H9 (cell line): ENCODE results near the gene CADM1. TPM values are rescaled to one million over a fixed set of nuclear protein-coding genes. Genes with fewer than 3 reads are reported as not detected.

ENCODE experiments used
- DNase-seq: peaks from one replicate; pipeline ENCODE4 v3.0.0-alpha.2; 2017
- H2AFZ ChIP-seq: one replicate; pipeline ENCODE4 v1.6.1; 2013; ENCODE audit warnings: mild to moderate bottlenecking, low read length, control low read depth, moderate library complexity
- H2AK5ac ChIP-seq: 2 replicates; pipeline ENCODE4 v1.6.1; 2013; ENCODE audit warnings: low read length, control low read depth, mixed read lengths; ENCODE audit not compliant: insufficient read length
- H2BK120ac ChIP-seq: one replicate; pipeline ENCODE4 v1.6.1; 2013; ENCODE audit warnings: low read depth, mild to moderate bottlenecking, low read length, control low read depth, inconsistent platforms; ENCODE audit not compliant: poor library complexity, severe bottlenecking
- H2BK12ac ChIP-seq: 2 replicates; pipeline ENCODE4 v1.6.1; 2013; ENCODE audit warnings: low read length, control low read depth, mixed read lengths, low read depth; ENCODE audit not compliant: insufficient read length
- H2BK15ac ChIP-seq: 2 replicates; pipeline ENCODE4 v1.6.1; 2013; ENCODE audit warnings: low read depth, low read length, control low read depth
- H2BK20ac ChIP-seq: one replicate; pipeline ENCODE4 v1.6.1; 2013; ENCODE audit warnings: low read depth, mild to moderate bottlenecking, low read length, control low read depth, inconsistent platforms; ENCODE audit not compliant: poor library complexity, severe bottlenecking
- H2BK5ac ChIP-seq: 2 replicates; pipeline ENCODE4 v1.6.1; 2013; ENCODE audit warnings: low read length, control low read depth, mixed read lengths; ENCODE audit not compliant: insufficient read length
- H3K14ac ChIP-seq: 2 replicates; pipeline ENCODE4 v1.6.1; 2013; ENCODE audit warnings: low read length, control low read depth; ENCODE audit not compliant: insufficient read depth
- H3K18ac ChIP-seq: 2 replicates; pipeline ENCODE4 v1.6.1; 2013; ENCODE audit warnings: low read depth, mild to moderate bottlenecking, mixed read lengths, low read length, control low read depth; ENCODE audit not compliant: insufficient read length
- H3K23ac ChIP-seq: 2 replicates; pipeline ENCODE4 v1.6.1; 2013; ENCODE audit warnings: low read length, control low read depth, mixed read lengths, low read depth; ENCODE audit not compliant: insufficient read length
- H3K23me2 ChIP-seq: 2 replicates; pipeline ENCODE4 v1.6.1; 2013; ENCODE audit warnings: low read depth, mild to moderate bottlenecking, mixed read lengths, low read length, control low read depth; ENCODE audit not compliant: insufficient read length, poor library complexity, severe bottlenecking
- H3K27ac ChIP-seq: 2 replicates; pipeline ENCODE4 v1.5.1; 2013; ENCODE audit warnings: low read length, control low read depth, mixed read lengths, low read depth; ENCODE audit not compliant: insufficient read length
- H3K27me3 ChIP-seq: 2 replicates; pipeline ENCODE4 v1.6.1; 2013; ENCODE audit warnings: low read length, control low read depth, inconsistent platforms; ENCODE audit not compliant: insufficient read depth
- H3K4ac ChIP-seq: 2 replicates; pipeline ENCODE4 v1.6.1; 2013; ENCODE audit warnings: low read depth, mild to moderate bottlenecking, control low read depth, inconsistent platforms, low read length, moderate library complexity
- H3K4me1 ChIP-seq: 2 replicates; pipeline ENCODE4 v1.6.1; 2013; ENCODE audit warnings: low read length, control low read depth, inconsistent platforms; ENCODE audit not compliant: insufficient read depth
- H3K4me2 ChIP-seq: 2 replicates; pipeline ENCODE4 v1.6.1; 2013; ENCODE audit warnings: low read length, control low read depth, mixed read lengths; ENCODE audit not compliant: insufficient read length, insufficient read depth
- H3K56ac ChIP-seq: 2 replicates; pipeline ENCODE4 v1.6.1; 2013; ENCODE audit warnings: low read depth, mild to moderate bottlenecking, mixed read lengths, low read length, control low read depth; ENCODE audit not compliant: insufficient read length
- H3K79me1 ChIP-seq: 2 replicates; pipeline ENCODE4 v1.6.1; 2013; ENCODE audit warnings: low read depth, mild to moderate bottlenecking, moderate library complexity, low read length, control low read depth, inconsistent platforms; ENCODE audit not compliant: insufficient read depth, poor library complexity, severe bottlenecking
- H3K79me2 ChIP-seq: 2 replicates; pipeline ENCODE4 v1.6.1; 2013; ENCODE audit warnings: low read length, control low read depth, inconsistent platforms; ENCODE audit not compliant: insufficient read depth
- H3K9ac ChIP-seq: 2 replicates; pipeline ENCODE4 v1.6.1; 2013; ENCODE audit warnings: low read length, control low read depth, mixed read lengths; ENCODE audit not compliant: insufficient read length; ENCODE audit errors: extremely low read depth
- H3K9me3 ChIP-seq: one replicate; pipeline ENCODE4 v1.6.1; 2013; ENCODE audit warnings: low read depth, low read length, inconsistent platforms; ENCODE audit not compliant: control insufficient read depth
- H3T11ph ChIP-seq: one replicate; pipeline ENCODE4 v1.6.1; 2013; ENCODE audit warnings: mild to moderate bottlenecking, low read length, control low read depth, inconsistent platforms
- H4K20me1 ChIP-seq: one replicate; pipeline ENCODE4 v1.6.1; 2013; ENCODE audit not compliant: control insufficient read depth, insufficient read length, insufficient read depth
- H4K5ac ChIP-seq: 2 replicates; pipeline ENCODE4 v1.6.1; 2013; ENCODE audit warnings: low read depth, mild to moderate bottlenecking, mixed read lengths, low read length, control low read depth; ENCODE audit not compliant: insufficient read length
- H4K8ac ChIP-seq: replicated peaks from 2 replicates; pipeline ENCODE4 v1.6.1; 2013; ENCODE audit warnings: low read length, control low read depth, mixed read lengths, low read depth; ENCODE audit not compliant: insufficient read length
- H4K91ac ChIP-seq: 2 replicates; pipeline ENCODE4 v1.6.1; 2013; ENCODE audit warnings: low read depth, mild to moderate bottlenecking, moderate library complexity, mixed read lengths, low read length, control low read depth; ENCODE audit not compliant: insufficient read length
- H3K27ac Mint-ChIP-seq, 3 experiments: 2 replicates in 2 of 3; 3 replicates in 1 of 3; pipeline ENCODE4 v1.8.0; 2020 to 2021; ENCODE audit warnings: mixed read lengths in 3 of 3, mild to moderate bottlenecking in 1 of 3, moderate library complexity in 1 of 3
- H3K27me3 Mint-ChIP-seq: 2 replicates; pipeline ENCODE4 v1.8.0; 2021; ENCODE audit warnings: low read depth, mild to moderate bottlenecking, moderate library complexity, mixed read lengths
- H3K36me3 Mint-ChIP-seq, 3 experiments: 2 replicates in 2 of 3; 3 replicates in 1 of 3; pipeline ENCODE4 v1.8.0; 2020 to 2021; ENCODE audit warnings: low read depth in 3 of 3, mixed read lengths in 3 of 3; ENCODE audit not compliant: insufficient read depth in 1 of 3
- H3K4me1 Mint-ChIP-seq, 2 experiments: 2 replicates each; pipeline ENCODE4 v1.8.0; 2020; ENCODE audit warnings: mixed read lengths in 2 of 2
- H3K4me3 Mint-ChIP-seq, 2 experiments: 2 replicates in 1 of 2; 3 replicates in 1 of 2; pipeline ENCODE4 v1.8.0; 2020 to 2021; ENCODE audit warnings: mild to moderate bottlenecking in 2 of 2, mixed read lengths in 2 of 2, moderate library complexity in 1 of 2
- H3K9me3 Mint-ChIP-seq, 2 experiments: 2 replicates in 1 of 2; 3 replicates in 1 of 2; pipeline ENCODE4 v1.8.0; 2020; ENCODE audit warnings: mild to moderate bottlenecking in 2 of 2, mixed read lengths in 2 of 2, moderate library complexity in 1 of 2
- CTCF ChIP-seq: fragments of 200-600 bp; sonication (generic); conservative IDR thresholded peaks from 3 replicates; pipeline ENCODE4 v1.8.0; 2021; ENCODE audit warnings: antibody characterized with exemption, mild to moderate bottlenecking
- WGBS: extraction: QIAGEN DNeasy Blood & Tissue Kit; methylation state at CpG from one replicate; pipeline ENCODE4 v1.1.7; 2013; ENCODE audit warnings: missing lambda C conversion rate, low lambda C conversion rate, mixed read lengths; ENCODE audit not compliant: insufficient read length; ENCODE audit errors: extremely low coverage; 5-methylcytosine and 5-hydroxymethylcytosine counted together
- total RNA-seq: library from RNA; stranded (reverse); gene quantifications from 2 replicates; pipeline ENCODE4 v1.2.1, GENCODE V29; 2021

The CADM1 gene
- total RNA-seq, 1 experiment from 2014 or later: 11.9 TPM

DNA sequence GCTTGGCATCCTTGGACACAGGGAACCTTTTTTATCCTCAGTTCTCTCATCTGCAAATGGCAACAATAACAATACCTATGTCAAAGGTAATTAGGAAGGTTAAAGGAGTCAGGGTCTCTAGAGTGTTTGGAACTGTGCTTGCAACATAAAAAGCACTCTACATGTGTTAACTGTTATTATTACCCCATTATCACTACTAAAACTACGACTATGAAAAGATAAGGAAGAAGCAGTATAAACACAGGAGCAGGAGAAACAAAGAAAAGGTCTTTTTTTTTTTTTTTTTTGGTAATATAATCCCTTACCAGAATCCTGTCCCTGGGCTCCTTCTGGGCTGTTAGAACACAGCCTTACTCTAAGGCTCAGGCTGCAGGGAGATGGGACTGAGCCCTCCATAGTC, 348.2 kb downstream of the CADM1 start:
- no peak overlapping the region for H2BK120ac ChIP-seq
- peaks cover 0 to 3% of the 10 kb centered on the region in 2 experiments; a peak in 2 of 4 replicates for H3K4me1 Mint-ChIP-seq
- no peak for DNase-seq
- H3K27me3 Mint-ChIP-seq: peaks cover 6% of the 10 kb centered on the region
- H2BK20ac ChIP-seq: no peak overlapping the region
- no peak overlapping the region for H4K91ac ChIP-seq
- no peak overlapping the region for H2BK5ac ChIP-seq
- no peaks in the 10 kb centered on the region for H4K20me1 ChIP-seq
- H3K27ac Mint-ChIP-seq: no peak overlapping the region
- no peak overlapping the region for H2AFZ ChIP-seq
- H3K9ac ChIP-seq: no peak overlapping the region
- H3K4me2 ChIP-seq: no peak overlapping the region
- no peak overlapping the region for H3K18ac ChIP-seq
- WGBS: no CpG with 5 or more reads among the region's 1 CpG
- H2AK5ac ChIP-seq: no peak overlapping the region
- H3K9me3 Mint-ChIP-seq: no peaks in the 10 kb centered on the region; a peak in 1 of 5 replicates
- no peaks in the 10 kb centered on the region for H3K23me2 ChIP-seq
- no peak overlapping the region for H3K4me3 Mint-ChIP-seq
- no peaks in the 10 kb centered on the region for H3K79me1 ChIP-seq
- H3K9me3 ChIP-seq: no peaks in the 10 kb centered on the region
- H3K27ac ChIP-seq: no peak overlapping the region
- no peak overlapping the region for H3K14ac ChIP-seq
- H3K79me2 ChIP-seq: no peaks in the 10 kb centered on the region
- no peak overlapping the region for H4K5ac ChIP-seq
- H3K56ac ChIP-seq: no peak overlapping the region
- H3T11ph ChIP-seq: no peak overlapping the region
- H3K23ac ChIP-seq: no peak overlapping the region
- no peak overlapping the region for H2BK15ac ChIP-seq
- H2BK12ac ChIP-seq: no peak overlapping the region
- no peaks in the 10 kb centered on the region; a peak in 1 of 7 replicates for H3K36me3 Mint-ChIP-seq
- H3K4ac ChIP-seq: no peak overlapping the region
- H3K27me3 ChIP-seq: no peaks in the 10 kb centered on the region
- no peak for TF ChIP-seq CTCF
- no peaks in the 10 kb centered on the region for H3K4me1 ChIP-seq
- no peak overlapping the region for H4K8ac ChIP-seq
